ENCODE measurements around the gene CES3.
"Not testable (repeated sequence)": the region's sequence is repeated elsewhere in the genome, so short reads cannot be mapped to it uniquely, and the experiment has no call there.

GRCh38 chr16:66974156-66974931, 13.3 kb downstream of the CES3 start:
- not testable (repeated sequence) for TF ChIP-seq RAD21 (conservative IDR thresholded peaks at IDR 0.05 in 1 of 2, IDR thresholded peaks at IDR 0.05 in 1 of 2); NPAS2 (CRISPR knock-in tag; IDR thresholded peaks at IDR 0.05; ENCODE audit: borderline replicate concordance); TP53 (CRISPR knock-in tag; IDR thresholded peaks at IDR 0.05); CHD4 (IDR thresholded peaks at IDR 0.05; ENCODE audit: borderline replicate concordance); ZFP36 (IDR thresholded peaks at IDR 0.05; ENCODE audit: borderline replicate concordance, partially characterized antibody); MAFK (IDR thresholded peaks at IDR 0.05; ENCODE audit: partially characterized antibody); POLR2A (IDR thresholded peaks at IDR 0.05; ENCODE audit: low read length); SREBF2 (IDR thresholded peaks at IDR 0.05); USF2 (IDR thresholded peaks at IDR 0.05); JUN (IDR thresholded peaks at IDR 0.05)
- TF ChIP-seq, protein P1, sequence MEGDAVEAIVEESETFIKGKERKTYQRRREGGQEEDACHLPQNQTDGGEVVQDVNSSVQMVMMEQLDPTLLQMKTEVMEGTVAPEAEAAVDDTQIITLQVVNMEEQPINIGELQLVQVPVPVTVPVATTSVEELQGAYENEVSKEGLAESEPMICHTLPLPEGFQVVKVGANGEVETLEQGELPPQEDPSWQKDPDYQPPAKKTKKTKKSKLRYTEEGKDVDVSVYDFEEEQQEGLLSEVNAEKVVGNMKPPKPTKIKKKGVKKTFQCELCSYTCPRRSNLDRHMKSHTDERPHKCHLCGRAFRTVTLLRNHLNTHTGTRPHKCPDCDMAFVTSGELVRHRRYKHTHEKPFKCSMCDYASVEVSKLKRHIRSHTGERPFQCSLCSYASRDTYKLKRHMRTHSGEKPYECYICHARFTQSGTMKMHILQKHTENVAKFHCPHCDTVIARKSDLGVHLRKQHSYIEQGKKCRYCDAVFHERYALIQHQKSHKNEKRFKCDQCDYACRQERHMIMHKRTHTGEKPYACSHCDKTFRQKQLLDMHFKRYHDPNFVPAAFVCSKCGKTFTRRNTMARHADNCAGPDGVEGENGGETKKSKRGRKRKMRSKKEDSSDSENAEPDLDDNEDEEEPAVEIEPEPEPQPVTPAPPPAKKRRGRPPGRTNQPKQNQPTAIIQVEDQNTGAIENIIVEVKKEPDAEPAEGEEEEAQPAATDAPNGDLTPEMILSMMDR (IDR thresholded peaks at IDR 0.05): not testable (repeated sequence)
- TF ChIP-seq, protein P2, sequence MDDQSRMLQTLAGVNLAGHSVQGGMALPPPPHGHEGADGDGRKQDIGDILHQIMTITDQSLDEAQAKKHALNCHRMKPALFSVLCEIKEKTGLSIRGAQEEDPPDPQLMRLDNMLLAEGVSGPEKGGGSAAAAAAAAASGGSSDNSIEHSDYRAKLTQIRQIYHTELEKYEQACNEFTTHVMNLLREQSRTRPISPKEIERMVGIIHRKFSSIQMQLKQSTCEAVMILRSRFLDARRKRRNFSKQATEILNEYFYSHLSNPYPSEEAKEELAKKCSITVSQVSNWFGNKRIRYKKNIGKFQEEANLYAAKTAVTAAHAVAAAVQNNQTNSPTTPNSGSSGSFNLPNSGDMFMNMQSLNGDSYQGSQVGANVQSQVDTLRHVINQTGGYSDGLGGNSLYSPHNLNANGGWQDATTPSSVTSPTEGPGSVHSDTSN (IDR thresholded peaks at IDR 0.05): not testable (repeated sequence)
